B cell (primary cell): ENCODE data around the gene PNO1.

Source experiments
- EZH2 ChIP-seq: IDR thresholded peaks from 2 replicates; pipeline ENCODE4 v1.6.1; 2012; ENCODE audit warnings: borderline replicate concordance, low read depth, mild to moderate bottlenecking, moderate library complexity, low read length; ENCODE audit not compliant: insufficient read depth, poor library complexity, severe bottlenecking
- TF ChIP-seq, protein P1 (sequence below): fragments of 200-600 bp; IDR thresholded peaks from one replicate; pipeline ENCODE4 v1.8.0; 2022; ENCODE audit warnings: antibody characterized with exemption, mild to moderate bottlenecking

DNA sequence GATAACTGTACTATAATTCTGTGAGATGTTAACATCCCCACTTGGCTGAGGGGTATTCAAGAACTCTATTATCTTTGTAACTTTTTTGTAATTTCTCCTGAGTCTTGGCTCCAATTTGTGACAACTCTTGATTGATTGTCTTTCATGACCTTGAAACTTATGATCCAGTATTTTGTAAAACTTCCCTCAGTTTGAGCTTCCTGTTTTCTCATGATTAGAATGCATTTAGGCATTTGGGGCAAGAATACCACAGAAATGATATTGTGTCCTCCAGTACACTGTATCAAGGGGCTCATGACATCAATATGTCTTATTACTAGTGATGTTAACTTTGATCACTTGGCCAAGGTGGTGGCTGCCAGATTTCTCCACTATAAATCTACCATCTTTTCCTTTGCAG lies 37.4 kb downstream of the PNO1 start:
- TF ChIP-seq, protein P1, sequence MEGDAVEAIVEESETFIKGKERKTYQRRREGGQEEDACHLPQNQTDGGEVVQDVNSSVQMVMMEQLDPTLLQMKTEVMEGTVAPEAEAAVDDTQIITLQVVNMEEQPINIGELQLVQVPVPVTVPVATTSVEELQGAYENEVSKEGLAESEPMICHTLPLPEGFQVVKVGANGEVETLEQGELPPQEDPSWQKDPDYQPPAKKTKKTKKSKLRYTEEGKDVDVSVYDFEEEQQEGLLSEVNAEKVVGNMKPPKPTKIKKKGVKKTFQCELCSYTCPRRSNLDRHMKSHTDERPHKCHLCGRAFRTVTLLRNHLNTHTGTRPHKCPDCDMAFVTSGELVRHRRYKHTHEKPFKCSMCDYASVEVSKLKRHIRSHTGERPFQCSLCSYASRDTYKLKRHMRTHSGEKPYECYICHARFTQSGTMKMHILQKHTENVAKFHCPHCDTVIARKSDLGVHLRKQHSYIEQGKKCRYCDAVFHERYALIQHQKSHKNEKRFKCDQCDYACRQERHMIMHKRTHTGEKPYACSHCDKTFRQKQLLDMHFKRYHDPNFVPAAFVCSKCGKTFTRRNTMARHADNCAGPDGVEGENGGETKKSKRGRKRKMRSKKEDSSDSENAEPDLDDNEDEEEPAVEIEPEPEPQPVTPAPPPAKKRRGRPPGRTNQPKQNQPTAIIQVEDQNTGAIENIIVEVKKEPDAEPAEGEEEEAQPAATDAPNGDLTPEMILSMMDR, result no peak
- TF ChIP-seq EZH2, result no peak
